Daoy (cell line): ENCODE measurements around the gene ANK2. TPM values are rescaled to one million over a fixed set of nuclear protein-coding genes. Genes with fewer than 3 reads are reported as not detected.

Experiments used
- DNase-seq: peaks from one replicate; pipeline ENCODE4 v3.0.0-alpha.2; 2015; ENCODE audit warnings: low read depth
- total RNA-seq: library from RNA; depleted of rRNA; stranded (reverse); fragments of >200 nt; shearing (Covaris generic); gene quantifications from 2 replicates; pipeline ENCODE4 v1.2.3, GENCODE V29; 2014

Gene ANK2
- total RNA-seq, 1 experiment from 2014 or later: 5.6 TPM

DNA sequence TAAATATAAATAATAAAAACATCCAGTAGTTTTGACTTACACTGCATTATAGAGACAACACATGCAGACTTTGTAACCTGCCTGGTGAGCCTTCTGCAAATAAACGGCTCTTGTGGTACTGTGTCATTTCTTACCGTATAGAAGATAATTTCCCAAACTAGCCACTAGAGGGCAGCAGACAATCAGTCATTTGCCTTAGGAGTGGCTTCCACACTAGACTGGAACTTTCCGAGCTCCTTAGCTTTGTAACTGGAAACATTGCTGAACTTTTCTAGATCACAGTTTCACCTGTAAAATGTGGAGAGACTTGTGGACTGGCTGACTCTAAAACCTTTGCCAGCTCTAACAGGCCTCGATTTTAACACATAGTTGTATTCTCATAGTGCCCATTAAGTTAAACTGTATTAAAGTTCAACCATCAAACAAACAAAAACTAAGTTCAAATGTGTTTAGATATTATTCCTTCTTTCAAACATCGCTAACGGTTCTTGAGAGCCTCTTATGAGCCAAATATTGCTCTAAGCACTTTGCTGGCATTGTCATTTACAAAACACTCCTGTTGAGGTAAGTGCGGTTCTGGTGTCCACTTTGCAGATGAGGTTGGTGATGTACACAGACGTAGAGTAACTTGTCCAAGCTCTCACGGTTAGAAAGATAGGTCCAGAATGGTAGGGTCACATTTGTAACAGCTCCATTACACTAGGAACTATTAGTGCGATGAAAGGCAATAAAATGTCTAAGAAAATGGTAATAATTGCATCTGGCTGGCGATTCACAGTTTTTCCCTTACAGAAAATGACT is 345.5 kb downstream of the ANK2 start:
- DNase-seq: peak; percentile 59

DNA sequence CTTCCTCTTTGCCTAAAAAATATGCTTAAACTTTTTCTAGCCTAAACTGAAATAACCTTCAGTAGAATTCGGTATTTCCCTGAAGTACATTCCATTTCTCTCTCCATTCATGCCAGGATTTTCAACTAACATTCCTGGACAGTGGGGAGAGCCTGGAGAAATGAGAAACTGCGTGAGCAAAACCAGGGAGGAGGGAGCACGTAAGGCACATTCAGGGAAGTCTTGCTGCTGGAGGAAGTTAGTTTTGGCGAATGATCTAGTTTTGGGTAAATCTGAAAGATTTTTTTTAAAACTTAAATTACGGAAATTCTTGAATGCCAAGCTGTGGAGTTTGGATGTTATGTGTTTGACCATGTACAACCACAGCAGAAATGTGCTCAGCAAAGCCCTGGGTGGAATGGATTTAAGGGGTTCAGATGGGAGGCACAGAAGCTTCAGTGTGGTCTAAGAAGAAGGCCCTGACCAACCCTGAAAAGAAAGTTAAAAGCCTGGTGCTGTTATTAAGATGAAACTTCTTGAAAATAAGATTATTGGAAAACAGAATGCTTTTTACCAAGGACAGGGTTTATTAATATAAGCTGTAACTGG is 347.8 kb downstream of the ANK2 start:
- DNase-seq: no peak

DNA sequence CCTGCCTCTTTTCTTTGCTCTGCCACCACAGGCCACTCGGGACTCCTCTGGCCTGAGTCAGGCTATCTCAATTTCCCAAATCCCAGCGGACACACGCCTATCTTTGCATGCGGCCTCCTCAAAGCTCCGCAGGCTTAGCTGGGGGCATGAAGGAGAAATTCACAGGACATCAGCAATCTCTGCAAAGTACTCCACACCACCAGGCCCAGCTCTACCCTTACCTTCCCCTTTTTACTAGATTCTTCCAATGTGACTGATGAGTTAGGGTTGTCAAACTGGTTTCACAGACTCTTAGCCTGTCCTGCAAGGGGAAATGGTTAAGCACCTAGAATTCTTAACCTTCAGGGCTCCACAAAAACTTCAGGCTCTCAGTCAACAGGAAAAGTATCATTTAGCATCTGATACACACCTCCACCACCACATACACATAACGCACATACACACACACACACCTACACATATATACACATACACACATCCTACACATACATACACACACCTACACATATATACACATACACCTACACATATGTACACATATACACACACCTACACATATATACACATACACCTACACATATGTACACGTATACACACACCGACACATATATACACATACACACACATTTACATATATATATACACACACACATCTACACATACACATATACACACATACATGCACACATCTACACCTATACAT is 349.1 kb downstream of the ANK2 start:
- no peak for DNase-seq

DNA sequence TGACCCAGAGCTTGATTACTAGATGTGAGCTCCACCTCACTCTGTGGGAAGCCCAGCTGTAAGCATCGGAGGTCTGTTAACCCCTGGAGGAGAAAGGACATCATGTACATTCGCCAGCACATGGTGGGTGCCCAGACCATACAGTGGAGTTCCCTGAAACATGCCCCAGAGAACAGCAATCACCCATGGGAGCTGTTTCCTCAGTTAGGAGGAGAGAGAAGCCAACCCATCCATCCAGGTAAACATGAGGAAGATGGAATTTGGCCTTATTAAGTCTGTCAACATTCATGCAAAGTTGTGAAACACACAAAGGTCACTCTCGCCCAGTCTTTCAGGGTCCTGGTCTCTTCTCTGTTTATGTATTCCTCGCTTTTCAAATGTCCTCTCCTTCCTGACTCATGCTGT is 354.7 kb downstream of the ANK2 start:
- no peak for DNase-seq

DNA sequence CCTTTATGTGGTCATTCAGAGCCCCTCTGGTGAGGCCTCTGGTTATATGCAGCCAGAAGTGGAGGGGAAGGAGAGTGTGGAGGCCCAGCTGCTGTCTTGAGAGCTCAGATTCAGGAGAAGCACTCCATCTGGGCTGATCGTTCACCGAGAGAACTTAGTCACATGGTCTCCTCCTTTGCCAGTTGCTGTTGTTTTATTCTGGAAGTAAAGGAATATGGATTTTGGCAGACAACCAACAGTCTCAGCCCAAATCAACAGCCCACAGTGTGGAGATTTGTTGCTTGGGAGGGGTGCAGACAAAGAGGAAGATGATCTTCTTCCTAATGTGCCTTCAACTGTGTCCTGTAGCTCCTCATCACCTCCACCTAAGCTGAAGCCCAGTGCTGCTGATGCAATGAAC is 355.4 kb downstream of the ANK2 start:
- DNase-seq: no peak

DNA sequence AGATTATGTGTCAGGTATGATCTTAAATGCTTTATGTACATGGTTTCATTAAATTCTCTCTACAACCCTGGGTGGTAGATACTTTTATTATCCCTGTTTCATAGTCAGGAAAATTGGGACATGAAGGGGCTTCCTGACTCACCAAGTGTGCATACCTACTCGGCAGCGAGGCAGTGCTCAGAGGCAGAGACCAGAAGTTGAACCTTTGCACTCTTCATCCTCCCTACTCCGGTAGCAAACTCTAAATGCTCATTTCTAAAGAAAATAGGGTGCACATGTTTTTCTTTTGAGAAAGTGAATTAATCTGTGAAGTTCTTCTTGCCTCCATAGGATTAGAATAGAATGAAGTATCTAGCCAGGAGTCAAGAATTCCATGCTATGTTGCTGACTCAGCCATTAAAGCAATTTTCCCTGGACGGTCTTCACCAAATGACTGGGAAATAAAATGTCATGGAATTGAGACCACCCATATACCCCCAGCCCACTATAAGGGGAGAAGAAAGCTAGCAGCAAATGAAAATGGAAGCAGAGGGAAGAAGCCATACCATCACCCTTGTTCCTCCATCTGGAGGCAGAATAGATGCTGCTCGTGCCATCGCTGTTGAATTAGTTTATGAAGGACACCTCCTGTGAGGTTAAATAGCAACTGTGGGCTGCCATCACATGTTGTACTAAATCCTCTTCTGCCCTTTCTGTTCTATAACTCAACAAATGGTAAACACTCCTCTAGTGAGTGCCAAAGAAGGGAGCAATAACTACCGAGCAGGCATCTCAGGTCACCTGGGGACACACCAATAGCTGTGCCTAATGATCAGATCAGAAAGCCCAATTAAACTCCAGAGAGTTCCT is 356.6 kb downstream of the ANK2 start:
- no peak for DNase-seq

DNA sequence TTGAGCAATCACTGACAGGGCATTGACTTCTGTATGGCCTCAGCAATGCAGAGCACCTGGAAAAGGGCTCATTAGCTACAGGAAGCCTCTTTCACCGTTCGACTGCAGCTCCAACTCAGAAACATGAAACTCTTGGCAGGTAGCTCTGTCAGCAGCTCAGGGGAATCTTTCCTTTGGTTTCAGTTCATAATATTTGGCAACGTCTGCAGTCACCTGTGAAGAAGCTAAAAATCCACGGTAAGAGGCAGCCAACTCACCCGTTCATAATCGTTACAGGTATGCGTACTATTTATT is 357.2 kb downstream of the ANK2 start:
- no peak for DNase-seq

DNA sequence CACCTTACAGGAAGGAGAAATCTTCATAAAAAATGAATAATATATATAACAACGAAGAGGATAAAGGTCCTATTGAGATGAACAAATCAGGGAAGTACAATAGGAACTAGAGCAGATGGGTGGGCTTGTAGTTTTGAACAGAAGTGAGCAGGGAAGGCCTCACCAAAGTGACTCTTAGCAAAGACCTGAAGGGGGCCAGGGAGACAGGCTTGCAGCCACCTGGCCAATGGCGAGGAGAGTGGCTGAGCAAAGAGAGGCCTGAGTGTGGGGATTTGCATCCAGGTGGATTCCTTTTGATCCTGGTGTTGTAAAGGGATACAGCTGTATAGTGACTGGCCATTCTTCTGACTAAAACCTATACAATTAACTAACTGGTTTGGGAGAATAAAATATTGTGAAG is 358.0 kb downstream of the ANK2 start:
- DNase-seq: no peak

DNA sequence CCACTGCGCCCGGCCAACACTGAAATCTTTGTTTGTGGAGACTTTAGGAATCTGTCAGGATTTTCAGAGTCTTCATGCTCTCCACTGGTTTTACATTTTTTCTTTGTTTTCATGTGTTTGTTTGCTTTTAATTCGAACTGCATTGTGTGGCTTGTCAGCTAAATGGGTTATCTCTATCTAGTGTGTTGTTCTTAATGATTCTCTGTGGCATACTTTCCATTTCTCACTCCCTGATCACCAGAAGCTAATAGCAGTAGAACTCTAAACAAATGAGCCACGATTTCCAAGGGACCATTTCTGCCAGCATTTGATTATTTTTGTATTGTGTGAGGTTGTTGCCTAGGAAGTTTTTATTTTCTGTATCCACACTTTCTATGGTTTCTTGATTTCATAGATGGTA is 359.7 kb downstream of the ANK2 start:
- no peak for DNase-seq

DNA sequence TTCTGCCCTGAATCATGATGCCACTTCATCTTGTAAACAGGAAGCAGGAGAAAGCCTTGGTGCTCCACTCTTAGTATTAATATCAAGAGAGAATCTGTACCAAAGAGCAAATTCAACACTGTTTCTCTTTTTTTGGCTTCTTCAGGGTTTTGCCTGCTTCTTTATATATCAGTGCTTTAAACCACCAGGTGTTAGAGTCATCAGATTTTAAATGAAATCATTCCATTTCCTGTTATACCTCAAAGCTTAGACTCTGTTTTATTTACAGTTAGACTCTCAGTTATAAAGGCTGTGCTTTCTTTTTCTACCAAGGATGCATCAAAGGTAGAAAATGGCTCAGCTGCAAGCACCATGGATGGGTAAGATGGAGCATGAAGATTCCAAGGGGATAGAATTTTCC is 361.2 kb downstream of the ANK2 start:
- no peak for DNase-seq

DNA sequence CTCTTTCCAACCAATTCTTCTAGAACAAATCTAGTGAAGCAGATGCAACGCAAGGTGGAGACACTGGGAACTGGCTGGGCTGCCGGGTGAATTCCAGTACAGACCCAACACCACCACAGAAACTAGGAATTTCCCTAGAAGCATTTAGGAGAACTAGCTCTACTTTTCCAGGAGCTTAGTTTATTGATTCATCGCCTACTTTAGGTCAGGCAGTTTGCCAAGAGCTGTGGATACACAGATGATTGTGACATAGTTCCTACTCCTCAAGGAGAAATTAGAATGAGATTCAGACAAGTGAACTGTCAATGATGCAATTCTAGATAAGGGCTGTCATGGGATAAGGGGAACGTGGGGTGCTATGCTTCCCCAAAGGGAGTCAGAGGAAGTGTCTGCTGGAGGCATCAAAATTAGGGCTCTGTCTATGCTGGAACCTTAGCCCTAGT is 362.1 kb downstream of the ANK2 start:
- peak; percentile 18 for DNase-seq

DNA sequence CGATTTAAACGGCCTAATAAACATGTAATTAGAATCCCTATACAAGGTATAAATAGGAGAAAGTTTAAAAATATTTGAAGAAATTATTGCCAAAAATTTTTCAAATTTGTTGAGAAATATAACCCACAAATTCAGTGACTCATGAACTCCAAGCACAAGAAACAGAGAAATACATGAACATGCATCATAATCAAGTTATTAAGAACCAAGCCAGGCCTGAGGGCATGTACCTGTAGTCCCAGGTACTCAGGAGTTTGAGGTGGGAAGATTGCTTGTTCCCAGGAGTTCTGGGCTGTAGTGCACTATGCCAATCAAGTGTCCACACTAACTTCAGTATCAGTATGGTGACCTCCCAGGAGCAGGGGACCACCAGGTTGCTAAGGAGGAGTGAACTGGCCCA is 370.2 kb downstream of the ANK2 start:
- DNase-seq: no peak

DNA sequence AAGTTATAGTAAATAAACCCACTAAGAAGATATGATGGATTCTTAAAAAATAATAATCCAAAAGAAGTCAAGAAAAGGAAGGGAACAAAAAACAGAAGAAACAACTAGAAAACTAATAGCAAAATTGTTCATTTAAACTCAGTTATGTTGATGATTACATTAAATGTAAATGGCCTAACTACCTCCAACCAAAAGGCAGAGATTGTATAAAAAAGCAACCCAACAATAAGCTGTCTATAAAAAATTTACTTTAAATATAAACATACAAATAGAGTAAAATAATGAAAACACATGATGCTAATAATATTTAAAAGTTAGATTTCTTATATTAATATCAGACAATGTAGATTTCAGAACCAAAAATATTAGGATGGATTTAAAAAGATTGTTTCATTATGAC is 371.5 kb downstream of the ANK2 start:
- DNase-seq: no peak

DNA sequence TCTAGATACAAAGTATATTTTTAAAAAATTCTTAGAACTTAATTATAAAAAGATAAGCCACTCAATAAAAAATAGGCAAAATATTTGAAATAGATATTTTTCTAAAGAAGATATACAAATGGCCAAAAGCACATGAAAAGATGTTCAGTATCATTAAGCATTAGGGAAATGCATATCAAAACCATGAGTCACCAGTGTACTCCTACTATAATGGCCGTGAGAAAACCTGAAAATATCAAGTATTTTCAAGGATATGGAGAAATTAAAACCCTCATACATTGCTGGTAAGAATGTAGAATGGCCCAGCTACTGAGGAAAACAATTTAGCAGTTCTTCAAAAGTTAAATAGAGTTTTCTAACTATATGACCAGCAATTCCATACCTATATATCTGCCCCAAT is 374.2 kb downstream of the ANK2 start:
- DNase-seq: no peak

DNA sequence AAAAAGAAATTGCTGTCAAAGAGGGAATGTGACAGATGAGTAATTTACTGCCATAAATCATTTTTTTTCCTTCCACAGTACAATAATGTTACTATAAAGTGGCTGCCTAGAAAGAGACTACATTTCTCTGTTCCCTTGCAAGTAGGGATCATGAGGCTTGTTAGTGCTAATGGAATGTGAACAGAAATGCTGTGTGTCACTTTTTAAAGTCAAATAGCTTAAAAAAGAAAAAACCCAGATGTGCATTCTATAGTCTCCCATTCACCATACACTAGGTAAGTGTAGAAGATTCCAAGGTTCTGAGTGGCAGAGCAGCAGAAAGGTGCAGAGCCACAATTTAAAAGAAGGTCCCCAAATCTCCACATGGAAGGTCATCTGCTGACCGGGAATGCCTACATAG is 383.7 kb downstream of the ANK2 start:
- no peak for DNase-seq
